Stimulated activated CD4-positive, alpha-beta T cell treated with anti-CD3 and anti-CD28 coated beads, Interleukin-4, amount 100 ng/mL, for 1 hour (primary cell): ENCODE results near the gene MAB21L3.

Source experiments
- DNase-seq: peaks from one replicate; pipeline ENCODE4 v3.0.0-alpha.2; 2020

The MAB21L3 gene

DNA sequence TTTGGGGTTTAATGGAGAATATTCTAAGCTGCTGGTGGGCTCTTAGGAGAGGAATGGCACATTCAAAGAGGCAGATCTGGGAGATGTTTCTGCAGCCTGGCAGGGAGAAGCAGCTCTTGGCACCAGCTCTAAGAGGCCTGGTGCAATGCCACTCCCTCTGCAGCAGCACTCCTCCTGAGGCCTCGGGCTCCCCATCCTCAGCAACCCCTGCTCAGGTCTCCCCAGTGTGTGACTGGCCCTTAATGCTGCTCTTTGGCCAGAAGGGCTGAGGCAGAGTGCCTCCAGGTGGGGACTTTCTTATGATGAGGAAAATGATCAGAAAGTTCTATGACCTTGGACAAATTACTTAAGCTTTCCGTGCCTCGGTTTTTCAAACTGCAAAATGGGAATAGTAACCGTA is 55.5 kb downstream of the MAB21L3 start:
- no peak for DNase-seq

DNA sequence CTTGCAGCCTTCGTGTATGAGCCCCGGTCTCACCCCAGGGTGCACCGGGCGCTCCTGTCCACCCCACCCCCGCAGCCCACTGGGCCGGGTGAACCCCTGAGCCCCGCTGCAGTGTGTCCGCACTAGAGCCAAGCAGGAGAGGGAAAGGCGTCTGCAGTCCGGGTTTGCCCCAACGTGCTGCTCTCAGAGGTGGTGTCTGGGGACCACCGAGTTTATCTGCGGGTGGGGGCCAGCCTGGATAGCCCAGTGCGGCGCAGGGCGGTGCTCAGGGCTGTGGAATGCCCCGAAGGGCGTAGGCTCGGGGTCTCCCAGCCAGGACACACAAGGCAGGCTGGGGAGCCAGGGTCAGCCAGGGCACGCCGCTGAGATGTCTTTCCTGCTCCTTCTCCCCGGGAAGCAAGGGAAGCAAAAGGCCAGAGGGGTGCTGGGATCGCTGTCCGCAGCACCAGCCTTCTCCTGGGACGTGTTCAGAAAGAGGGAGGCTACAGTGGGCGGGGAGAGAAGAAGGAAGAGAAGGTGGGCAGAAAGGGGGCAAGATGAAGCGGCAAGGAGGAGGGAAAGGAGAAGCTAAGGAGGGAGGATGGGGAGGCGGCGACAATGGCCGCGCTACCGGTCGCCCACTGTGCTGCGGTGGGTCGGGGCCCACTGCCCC is 56.6 kb downstream of the MAB21L3 start:
- no peak for DNase-seq

DNA sequence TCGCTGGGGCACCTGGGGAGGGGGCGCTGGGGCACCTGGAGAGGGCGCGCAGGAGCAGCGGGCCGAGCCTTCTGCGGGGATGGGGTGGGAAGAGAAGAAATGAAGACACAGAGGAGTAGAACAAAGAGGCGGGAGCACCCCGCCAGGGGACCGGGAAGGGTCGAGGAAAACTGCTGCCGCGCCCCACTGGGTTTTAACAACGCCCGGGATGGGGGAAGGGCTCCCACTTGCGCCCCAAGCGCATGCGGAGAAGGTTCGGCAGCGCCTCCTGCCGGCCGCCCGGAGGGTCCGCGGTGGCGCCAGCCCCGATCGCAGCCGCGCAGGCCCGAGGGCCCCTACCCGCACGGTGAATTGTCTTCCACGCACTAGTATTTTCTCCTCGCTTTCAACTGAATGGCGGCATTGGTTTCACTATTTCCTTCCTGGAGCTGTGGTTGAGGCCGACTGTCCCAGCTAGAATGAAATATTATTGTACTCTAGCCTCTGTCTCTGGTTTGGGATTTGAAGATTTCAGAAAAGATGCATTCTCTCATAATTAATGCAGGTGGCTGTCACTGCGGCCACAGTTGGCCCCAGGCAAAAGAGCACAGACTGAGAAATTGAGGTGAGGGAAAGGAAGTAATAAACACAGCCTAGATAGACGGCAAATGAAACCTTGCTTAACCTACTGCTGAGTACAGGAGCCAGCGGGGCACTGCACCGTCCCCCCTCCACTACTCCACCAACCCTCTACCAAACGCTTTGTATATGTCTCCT is 57.3 kb downstream of the MAB21L3 start:
- peak; percentile 90 for DNase-seq

DNA sequence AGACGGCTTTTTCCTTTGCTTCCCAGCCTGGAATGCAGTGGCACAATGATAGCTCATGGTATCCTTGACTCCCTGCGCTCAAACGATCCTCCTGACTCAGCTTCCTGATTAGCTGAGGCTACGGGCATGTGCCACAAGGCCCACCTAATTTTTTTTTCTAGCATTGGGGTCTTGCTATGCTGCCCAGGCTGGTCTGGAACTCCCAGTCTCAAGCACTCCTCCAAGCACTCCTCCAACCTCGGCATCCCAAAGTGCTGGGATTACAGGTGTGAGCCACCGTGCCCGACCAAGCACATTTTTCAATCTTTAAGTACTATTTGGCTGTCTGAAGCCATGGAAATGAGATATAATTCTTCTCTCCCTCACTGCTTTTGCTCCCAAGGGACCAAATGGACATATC is 58.7 kb downstream of the MAB21L3 start:
- no peak for DNase-seq

DNA sequence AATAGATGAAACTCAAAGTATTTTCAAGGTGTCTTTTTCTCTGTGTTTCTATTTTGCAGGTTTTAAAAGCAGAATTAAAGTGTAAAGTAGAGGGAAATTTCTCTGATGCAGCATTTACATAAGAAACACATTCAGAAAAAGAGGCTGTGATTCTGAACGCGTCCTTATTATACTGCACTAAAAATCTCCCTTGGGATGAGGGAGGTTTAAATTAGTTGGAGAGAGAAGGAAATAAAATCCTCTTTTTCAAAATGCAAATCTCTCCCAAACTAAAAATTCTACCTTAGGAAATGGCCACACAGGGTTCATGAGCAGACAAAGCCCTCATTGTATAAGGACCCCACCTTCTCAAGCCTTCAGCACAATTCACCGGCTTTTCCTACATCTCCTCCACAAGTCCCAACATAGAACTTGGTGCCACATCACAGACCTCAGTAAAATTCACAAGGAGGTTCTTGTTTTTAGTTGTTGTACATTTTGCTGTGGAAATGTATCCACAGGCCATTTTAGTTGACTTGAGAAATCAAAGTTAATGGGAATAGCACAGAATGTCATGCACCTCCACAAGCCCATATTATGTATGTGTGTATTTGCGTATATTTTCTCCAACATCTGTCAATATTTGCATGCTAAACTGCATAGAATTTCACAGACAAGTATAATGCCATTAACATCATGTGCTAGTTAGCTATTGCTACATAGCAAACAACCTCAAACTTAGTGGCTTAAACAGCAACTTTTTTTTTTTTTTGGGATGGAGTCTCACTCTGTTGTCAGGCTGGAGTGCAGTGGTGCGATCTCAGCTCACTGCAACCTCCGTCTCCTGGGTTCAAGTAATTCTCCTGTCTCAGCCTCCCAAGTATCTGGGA is 59.8 kb downstream of the MAB21L3 start:
- DNase-seq = no peak

DNA sequence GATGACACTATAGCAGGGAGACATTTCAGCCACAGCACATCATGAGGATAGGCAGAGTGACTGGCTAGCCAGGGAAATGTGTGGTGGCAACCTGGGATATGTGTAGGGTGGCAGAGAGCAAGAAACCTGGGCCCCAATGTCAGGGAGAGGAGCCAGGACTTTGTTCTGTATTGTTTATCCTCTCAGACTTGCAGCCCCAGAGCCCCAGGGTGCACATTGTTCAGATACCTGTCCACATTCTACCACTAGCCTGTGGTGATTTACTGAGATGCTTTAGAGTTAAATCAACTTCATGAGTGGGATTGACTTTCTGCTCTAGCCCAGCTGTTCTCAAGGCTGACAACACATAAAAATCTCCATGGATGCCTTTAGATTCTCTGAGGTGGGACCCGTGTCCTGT is 61.5 kb downstream of the MAB21L3 start:
- no peak for DNase-seq

DNA sequence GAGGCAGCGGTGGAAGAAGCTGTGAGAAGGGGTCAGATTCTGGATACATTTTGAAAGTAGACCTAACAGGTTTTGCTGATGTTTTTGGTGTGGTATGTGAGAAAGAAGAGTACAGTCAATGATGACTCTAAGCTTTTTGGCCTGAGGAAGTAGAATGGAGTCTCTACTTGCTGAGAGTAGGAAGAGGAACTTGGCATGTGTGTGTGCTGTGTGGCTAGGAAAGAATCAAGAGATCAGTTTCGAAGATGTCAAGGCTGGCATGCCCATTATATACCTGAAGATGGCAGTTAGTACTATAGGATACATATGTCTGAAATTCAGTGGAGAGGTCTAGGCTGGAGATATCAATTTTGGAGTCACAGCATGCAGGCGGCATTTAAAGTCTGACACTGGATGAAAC is 64.4 kb downstream of the MAB21L3 start:
- DNase-seq = no peak

DNA sequence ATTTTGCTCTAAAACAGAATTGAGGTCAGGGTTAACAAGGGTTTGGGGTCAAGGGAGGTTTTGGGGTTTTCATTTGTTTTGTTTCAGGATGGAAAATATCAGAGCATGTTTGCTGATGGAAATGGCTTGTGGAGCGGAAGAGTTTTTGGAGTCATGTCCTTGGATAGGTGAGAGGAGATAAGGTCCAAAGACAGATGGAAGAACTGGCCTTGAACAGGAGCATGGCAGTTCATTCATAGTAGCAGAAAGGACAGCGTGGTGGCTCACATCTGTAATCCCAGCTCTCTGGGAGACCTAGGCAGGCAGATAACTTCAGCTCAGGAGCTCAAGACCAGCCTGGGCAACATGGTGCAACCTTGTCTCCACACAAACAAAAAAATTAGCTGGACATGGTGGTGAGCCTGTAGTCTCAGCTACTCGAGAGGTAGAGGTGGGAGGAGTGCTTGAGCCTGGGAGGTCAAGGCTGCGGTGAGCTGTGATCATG is 65.1 kb downstream of the MAB21L3 start:
- DNase-seq = no peak

DNA sequence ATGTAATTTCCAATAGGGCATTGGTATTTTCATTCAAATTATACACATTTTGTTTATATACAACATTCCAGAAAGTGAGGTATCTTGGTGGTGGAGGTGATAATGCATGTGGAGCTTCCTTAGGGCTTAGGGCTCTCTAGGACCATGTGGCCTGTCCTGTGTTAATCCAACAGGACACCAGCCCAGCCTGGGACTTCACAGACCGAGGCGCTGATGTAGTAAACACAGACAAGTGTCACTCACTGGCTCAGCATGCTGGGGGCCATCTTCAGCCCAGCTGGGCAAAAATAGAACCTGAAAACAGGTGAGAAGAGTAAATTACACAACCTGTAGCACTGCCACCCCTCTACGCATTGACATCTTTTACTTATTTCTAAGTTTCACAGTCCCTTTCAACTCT is 66.7 kb downstream of the MAB21L3 start:
- DNase-seq = no peak

DNA sequence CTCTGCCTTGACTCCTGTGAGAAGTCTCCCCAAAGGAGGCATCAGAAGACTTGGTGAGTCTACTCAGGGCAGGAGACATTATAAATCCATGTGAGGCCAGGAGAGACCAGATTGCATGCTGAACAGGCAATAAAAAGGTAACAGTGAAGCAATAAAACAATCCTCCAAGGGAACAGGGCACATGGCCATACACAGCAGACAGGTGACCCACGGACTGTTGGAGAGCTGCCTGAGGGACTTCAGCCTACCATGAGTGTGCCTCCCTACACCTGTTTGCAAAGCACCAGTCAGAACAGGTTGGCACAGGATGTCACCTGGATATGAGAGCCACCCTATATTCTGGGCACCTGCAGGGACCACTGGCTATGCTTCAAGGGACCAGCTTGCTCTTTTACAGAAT is 67.6 kb downstream of the MAB21L3 start:
- no peak for DNase-seq

DNA sequence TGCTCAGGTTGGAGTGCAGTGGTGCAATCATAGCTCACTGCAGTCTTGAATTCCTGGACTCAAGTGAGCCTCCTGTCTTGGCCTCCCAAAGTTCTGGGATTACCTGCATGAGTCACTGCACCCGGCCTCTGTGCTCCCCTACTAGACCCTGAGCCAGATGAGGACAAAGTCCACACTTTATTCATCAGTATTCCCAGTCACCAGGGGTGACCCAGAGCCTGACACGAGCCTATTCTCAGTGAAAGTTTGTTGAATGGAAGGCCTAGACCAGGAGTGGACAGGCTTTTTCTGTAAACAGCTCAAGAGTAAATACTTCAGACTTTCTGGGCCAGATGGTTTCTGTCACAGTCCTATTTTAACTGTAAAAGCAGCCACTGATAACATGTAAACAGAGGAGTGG is 68.2 kb downstream of the MAB21L3 start:
- no peak for DNase-seq

DNA sequence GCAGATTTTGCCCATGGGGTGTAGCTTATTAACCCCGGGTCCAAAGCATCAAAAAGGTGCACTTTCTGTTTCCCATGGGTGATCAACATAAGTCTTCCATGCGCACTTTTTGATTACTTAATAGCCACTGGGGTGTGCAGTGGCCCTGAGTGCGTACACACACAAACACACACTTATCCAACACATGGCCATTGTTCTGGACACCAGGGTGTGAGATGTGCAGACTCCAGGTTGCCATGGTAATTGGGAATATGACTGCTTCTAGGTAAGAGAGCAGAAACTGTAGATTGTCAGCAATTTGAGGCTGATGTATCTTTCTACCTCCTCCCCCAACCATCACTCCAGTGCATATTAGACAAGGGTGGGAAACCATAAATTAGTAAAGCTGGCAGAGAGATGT is 68.8 kb downstream of the MAB21L3 start:
- DNase-seq = no peak

DNA sequence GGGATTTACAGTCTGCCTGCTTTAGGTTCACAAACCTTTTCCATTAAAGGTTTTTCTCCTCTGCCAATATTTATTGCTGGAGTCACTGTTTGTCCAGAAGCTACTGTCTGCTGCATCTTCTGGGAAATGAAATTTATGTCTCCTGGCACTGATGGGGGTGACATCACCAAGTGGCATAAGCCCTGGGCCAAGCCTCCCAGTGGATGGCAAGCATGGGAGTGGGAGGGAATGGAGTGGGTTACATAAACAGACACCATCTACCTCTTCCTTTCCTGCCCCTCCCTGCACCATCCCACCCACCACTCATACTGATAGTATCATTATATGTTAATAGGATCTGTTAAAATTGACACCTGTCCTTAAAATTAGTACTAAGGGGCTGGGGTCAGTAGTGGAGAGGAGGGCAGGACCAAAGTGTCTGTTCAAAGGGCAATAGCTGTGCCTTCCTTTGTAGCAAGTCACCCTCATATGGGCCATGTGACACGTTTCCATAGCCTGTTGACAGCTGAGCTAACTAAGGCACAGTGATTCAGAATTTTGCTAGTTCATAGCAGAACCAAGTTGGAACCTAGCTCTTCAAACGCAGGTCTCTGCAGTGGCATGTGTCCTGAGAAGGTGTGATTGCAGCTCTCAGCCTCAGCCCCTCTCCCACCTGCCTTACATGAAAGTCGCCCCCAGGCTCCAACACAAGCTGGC is 71.0 kb downstream of the MAB21L3 start:
- DNase-seq = no peak
